Activated CD4-positive, CD25-positive, alpha-beta regulatory T cell treated with anti-CD3 and anti-CD28 coated beads, Interleukin-2, amount 50 U/mL, for 24 hours (primary cell): ENCODE measurements around the gene FAM135A.
A peak's percentile ranks its signal among the peaks of the same experiment; 100 is the strongest.
"Not testable (repeated sequence)": the region's sequence is repeated elsewhere in the genome, so short reads cannot be mapped to it uniquely, and the experiment has no call there.

Experiments used
- ATAC-seq, 2 donors: fragments of 150-1000 bp; cut with Tn5 transposase; one replicate each; pipeline ENCODE4 v1.10.0; 2021; ENCODE audit warnings: mild to moderate bottlenecking in 1 of 2, moderate library complexity in 1 of 2

Gene FAM135A

GRCh38 chr6:70396796-70397729, 16.2 kb upstream of the FAM135A start:
- ATAC-seq, result no peak

GRCh38 chr6:70398783-70399728, 14.3 kb upstream of the FAM135A start:
- ATAC-seq, result peak; percentile 56 to 76

- no peak for ATAC-seq
These were observed 8.7 kb upstream of the FAM135A start for GRCh38 chr6:70404658-70405057.

GRCh38 chr6:70409216-70409615, 4.1 kb upstream of the FAM135A start:
- no peak for ATAC-seq

- ATAC-seq, result no peak
These were observed 1.6 kb upstream of the FAM135A start for GRCh38 chr6:70411542-70412251.

- peak; percentile 4 to 12 for ATAC-seq
These were observed 825 bp upstream of the FAM135A start for GRCh38 chr6:70412252-70413113.

- ATAC-seq, result no peak
These were observed 735 bp downstream of the FAM135A start for GRCh38 chr6:70413992-70414494.

- ATAC-seq, result no peak
These were observed 1.5 kb downstream of the FAM135A start for GRCh38 chr6:70414813-70415212.

- ATAC-seq, result no peak
These were observed 1.9 kb downstream of the FAM135A start for GRCh38 chr6:70415247-70415646.

- no peak for ATAC-seq
These were observed 2.4 kb downstream of the FAM135A start for GRCh38 chr6:70415660-70416059.

- no peak for ATAC-seq
These were observed 8.2 kb downstream of the FAM135A start for GRCh38 chr6:70421509-70421908.

GRCh38 chr6:70423189-70424134, 10.2 kb downstream of the FAM135A start:
- no peak for ATAC-seq

- ATAC-seq, result no peak
These were observed 11.0 kb downstream of the FAM135A start for GRCh38 chr6:70424291-70424690.

- ATAC-seq, result no peak
These were observed 23.0 kb downstream of the FAM135A start for GRCh38 chr6:70436320-70436719.

- no peak for ATAC-seq
These were observed 31.7 kb downstream of the FAM135A start for GRCh38 chr6:70445001-70445400.

GRCh38 chr6:70447343-70448070, 34.2 kb downstream of the FAM135A start:
- ATAC-seq, result not testable (repeated sequence)

- ATAC-seq, result not testable (repeated sequence)
These were observed 40.6 kb downstream of the FAM135A start for GRCh38 chr6:70453899-70454298.

GRCh38 chr6:70456735-70457134, 43.4 kb downstream of the FAM135A start:
- no peak for ATAC-seq

- ATAC-seq, result no peak
These were observed 45.9 kb downstream of the FAM135A start for GRCh38 chr6:70459235-70459634.

- ATAC-seq, result not testable (repeated sequence)
These were observed 46.4 kb downstream of the FAM135A start for GRCh38 chr6:70459699-70460098.
